Measurements from ENCODE around the gene IGF2R. TPM values are rescaled to one million over a fixed set of nuclear protein-coding genes. Genes with fewer than 3 reads are reported as not detected.

Gene IGF2R
- total RNA-seq, 2 donors from 2014 or later = 50.8 TPM

- H3K27me3 ChIP-seq = no peaks in the 10 kb centered on the region
- no peak for DNase-seq
- H3K27ac ChIP-seq = no peak overlapping the region
- no peaks in the 10 kb centered on the region for H3K36me3 ChIP-seq (replicated peaks in 1 of 2; ENCODE audit: insufficient read depth in 1 of 2, low read depth in 2 of 2)
- intact Hi-C loops (cut with DNase I) = no loop called here
- H3K4me3 ChIP-seq = no peak overlapping the region
- no peak for ATAC-seq
- no peaks in the 10 kb centered on the region for H3K9me3 ChIP-seq
- WGBS, 2 donors = 75 to 76% methylated on average over 7 of the region's 7 CpGs
- H3K4me1 ChIP-seq = no peaks in the 10 kb centered on the region
- TF ChIP-seq POLR2A (IDR thresholded peaks at IDR 0.05) = no peak
- TF ChIP-seq CTCF (IDR thresholded peaks at IDR 0.05) = no peak
Measured at GRCh38 chr6:159951772-159952171, 17.1 kb upstream of the IGF2R start.

GRCh38 chr6:159952289-159953005 is 16.4 kb upstream of the IGF2R start:
- no peak for ATAC-seq
- peak overlapping the region in 1 of 4 donors; percentile 37 for H3K27ac ChIP-seq
- H3K4me1 ChIP-seq = no peaks in the 10 kb centered on the region
- TF ChIP-seq CTCF (IDR thresholded peaks at IDR 0.05) (no peak), POLR2A (IDR thresholded peaks at IDR 0.05) (no peak)
- no peak for DNase-seq
- intact Hi-C loops (cut with DNase I) = no loop called here
- H3K4me3 ChIP-seq = no peak overlapping the region
- no peaks in the 10 kb centered on the region for H3K36me3 ChIP-seq (replicated peaks in 1 of 2; ENCODE audit: insufficient read depth in 1 of 2, low read depth in 2 of 2)
- no peaks in the 10 kb centered on the region for H3K9me3 ChIP-seq
- 69 to 74% methylated on average over 13 of the region's 13 CpGs for WGBS, 2 donors
- H3K27me3 ChIP-seq = no peaks in the 10 kb centered on the region

- DNase-seq (peak in 1 of 4 donors; percentile 35), ATAC-seq (peak; percentile 30)
- Histone ChIP-seq H3K4me3 (no peak overlapping the region), H3K27ac (peak overlapping the region in 1 of 4 donors; percentile 37), H3K36me3 (replicated peaks in 1 of 2; ENCODE audit: insufficient read depth in 1 of 2, low read depth in 2 of 2) (no peaks in the 10 kb centered on the region), H3K4me1 (no peaks in the 10 kb centered on the region), H3K9me3 (no peaks in the 10 kb centered on the region), H3K27me3 (no peaks in the 10 kb centered on the region)
- intact Hi-C loops (cut with DNase I) = no loop called here
- TF ChIP-seq POLR2A (IDR thresholded peaks at IDR 0.05) (no peak), CTCF (IDR thresholded peaks at IDR 0.05) (no peak)
- WGBS, 2 donors = 21 to 38% methylated on average over 8 to 9 of the region's 9 CpGs
Measured at GRCh38 chr6:159953091-159953601, 15.7 kb upstream of the IGF2R start.

GRCh38 chr6:159955945-159956361 is 12.9 kb upstream of the IGF2R start:
- intact Hi-C loops (cut with DNase I) = no loop called here
- no peak for ATAC-seq
- DNase-seq = no peak
- no peak overlapping the region for H3K4me3 ChIP-seq
- no peaks in the 10 kb centered on the region for H3K27me3 ChIP-seq
- TF ChIP-seq CTCF (IDR thresholded peaks at IDR 0.05) = no peak
- no peak for TF ChIP-seq POLR2A (IDR thresholded peaks at IDR 0.05)
- H3K4me1 ChIP-seq = no peaks in the 10 kb centered on the region
- no peaks in the 10 kb centered on the region for H3K36me3 ChIP-seq (replicated peaks in 1 of 2; ENCODE audit: insufficient read depth in 1 of 2, low read depth in 2 of 2)
- H3K9me3 ChIP-seq = no peaks in the 10 kb centered on the region
- H3K27ac ChIP-seq = no peak overlapping the region
